Measurements from ENCODE around the gene PTPDC1.

PTPDC1 gene, protein sequence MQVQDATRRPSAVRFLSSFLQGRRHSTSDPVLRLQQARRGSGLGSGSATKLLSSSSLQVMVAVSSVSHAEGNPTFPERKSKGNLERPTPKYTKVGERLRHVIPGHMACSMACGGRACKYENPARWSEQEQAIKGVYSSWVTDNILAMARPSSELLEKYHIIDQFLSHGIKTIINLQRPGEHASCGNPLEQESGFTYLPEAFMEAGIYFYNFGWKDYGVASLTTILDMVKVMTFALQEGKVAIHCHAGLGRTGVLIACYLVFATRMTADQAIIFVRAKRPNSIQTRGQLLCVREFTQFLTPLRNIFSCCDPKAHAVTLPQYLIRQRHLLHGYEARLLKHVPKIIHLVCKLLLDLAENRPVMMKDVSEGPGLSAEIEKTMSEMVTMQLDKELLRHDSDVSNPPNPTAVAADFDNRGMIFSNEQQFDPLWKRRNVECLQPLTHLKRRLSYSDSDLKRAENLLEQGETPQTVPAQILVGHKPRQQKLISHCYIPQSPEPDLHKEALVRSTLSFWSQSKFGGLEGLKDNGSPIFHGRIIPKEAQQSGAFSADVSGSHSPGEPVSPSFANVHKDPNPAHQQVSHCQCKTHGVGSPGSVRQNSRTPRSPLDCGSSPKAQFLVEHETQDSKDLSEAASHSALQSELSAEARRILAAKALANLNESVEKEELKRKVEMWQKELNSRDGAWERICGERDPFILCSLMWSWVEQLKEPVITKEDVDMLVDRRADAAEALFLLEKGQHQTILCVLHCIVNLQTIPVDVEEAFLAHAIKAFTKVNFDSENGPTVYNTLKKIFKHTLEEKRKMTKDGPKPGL

DNA sequence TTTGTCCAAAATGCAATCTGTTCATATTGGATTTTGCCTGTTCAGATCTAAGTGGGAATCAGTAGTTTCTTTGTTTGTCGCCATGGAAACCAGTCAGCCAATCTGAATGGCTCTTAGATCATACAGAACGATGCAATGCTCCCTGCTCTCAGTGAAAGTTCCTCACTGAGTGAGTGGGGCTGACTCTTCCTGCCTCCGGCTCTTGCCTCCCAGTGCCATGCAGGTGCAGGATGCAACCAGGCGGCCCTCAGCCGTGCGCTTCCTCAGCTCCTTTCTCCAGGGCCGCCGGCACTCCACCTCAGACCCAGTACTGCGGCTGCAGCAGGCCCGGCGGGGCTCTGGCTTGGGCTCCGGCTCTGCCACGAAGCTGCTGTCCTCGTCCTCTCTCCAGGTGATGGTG lies at the start of gene PTPDC1:
PTPDC1 (plus strand) TSS at position 151 of the 400 bp plus-strand sequence; CDS start at position 218, 67 bp downstream.
- H3K27ac ChIP-seq, result no peak within 1 kb of the TSS
- TF ChIP-seq, protein P1, sequence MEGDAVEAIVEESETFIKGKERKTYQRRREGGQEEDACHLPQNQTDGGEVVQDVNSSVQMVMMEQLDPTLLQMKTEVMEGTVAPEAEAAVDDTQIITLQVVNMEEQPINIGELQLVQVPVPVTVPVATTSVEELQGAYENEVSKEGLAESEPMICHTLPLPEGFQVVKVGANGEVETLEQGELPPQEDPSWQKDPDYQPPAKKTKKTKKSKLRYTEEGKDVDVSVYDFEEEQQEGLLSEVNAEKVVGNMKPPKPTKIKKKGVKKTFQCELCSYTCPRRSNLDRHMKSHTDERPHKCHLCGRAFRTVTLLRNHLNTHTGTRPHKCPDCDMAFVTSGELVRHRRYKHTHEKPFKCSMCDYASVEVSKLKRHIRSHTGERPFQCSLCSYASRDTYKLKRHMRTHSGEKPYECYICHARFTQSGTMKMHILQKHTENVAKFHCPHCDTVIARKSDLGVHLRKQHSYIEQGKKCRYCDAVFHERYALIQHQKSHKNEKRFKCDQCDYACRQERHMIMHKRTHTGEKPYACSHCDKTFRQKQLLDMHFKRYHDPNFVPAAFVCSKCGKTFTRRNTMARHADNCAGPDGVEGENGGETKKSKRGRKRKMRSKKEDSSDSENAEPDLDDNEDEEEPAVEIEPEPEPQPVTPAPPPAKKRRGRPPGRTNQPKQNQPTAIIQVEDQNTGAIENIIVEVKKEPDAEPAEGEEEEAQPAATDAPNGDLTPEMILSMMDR (conservative IDR thresholded peaks at IDR 0.05), result no peak

- no peak overlapping the region for H3K27ac ChIP-seq
- TF ChIP-seq, protein P1 (conservative IDR thresholded peaks at IDR 0.05), result no peak
Observed at GRCh38 chr9:94034511-94034910, 49.8 kb upstream of the PTPDC1 start.

GRCh38 chr9:94039786-94040185 lies 44.5 kb upstream of the PTPDC1 start:
- TF ChIP-seq, protein P1 (conservative IDR thresholded peaks at IDR 0.05), result no peak
- no peak overlapping the region for H3K27ac ChIP-seq

GRCh38 chr9:94042516-94043360 lies 41.5 kb upstream of the PTPDC1 start:
- H3K27ac ChIP-seq, result no peak overlapping the region
- TF ChIP-seq, protein P1 (conservative IDR thresholded peaks at IDR 0.05), result no peak

- TF ChIP-seq, protein P1 (conservative IDR thresholded peaks at IDR 0.05), result no peak
- H3K27ac ChIP-seq, result no peak overlapping the region
Observed at GRCh38 chr9:94054716-94055115, 29.5 kb upstream of the PTPDC1 start.

DNA sequence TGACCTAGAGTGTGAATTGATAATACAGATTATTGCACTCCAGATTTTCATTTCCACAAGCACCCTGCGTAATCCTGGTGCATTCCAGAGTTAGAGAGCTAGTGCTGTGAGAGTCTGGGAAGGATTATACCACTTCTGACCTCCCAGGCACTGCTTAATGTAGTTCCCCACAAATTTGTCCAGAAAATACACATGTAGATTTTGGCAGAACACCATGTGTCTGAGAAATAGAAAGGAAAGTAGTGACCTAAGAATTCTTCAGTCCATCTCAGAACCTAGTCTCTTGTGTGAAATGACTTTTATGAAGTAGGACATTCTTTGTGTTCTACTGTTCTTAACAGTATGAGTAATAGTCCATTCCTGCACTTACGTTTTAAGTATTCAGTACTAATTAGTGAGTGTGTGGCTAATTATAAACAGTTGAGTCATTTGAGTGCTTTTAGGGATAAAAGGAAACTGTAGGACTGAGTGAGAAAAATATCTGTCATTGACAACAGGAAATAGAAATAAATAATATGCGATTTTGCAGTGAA lies 27.8 kb upstream of the PTPDC1 start:
- H3K27ac ChIP-seq, result peak overlapping the region; percentile 13; the same call in 1 of the 2 replicates
- TF ChIP-seq, protein P1 (conservative IDR thresholded peaks at IDR 0.05), result no peak
